Natural killer cell (primary cell): ENCODE measurements around the gene ASXL2. TPM values are rescaled to one million over a fixed set of nuclear protein-coding genes. Genes with fewer than 3 reads are reported as not detected.
A peak's percentile ranks its signal among the peaks of the same experiment; 100 is the strongest.

Experiments used
- ATAC-seq, 3 donors: fragments of 150-1000 bp in 2 of 3; fragments of 200-7000 bp in 1 of 3; cut with Tn5 transposase; 1 replicate in 1 of 3; 2 replicates in 2 of 3; pipeline ENCODE4 v1.10.0; 2021; ENCODE audit warnings: mild to moderate bottlenecking in 2 of 3, moderate library complexity in 2 of 3
- DNase-seq, 2 donors: peaks; one replicate each; pipeline versions ENCODE4 v3.0.0 to v3.0.0-alpha.2; 2013 to 2021; ENCODE audit warnings: mixed read lengths in 1 of 2
- H3K27ac ChIP-seq: one replicate; pipeline ENCODE4 v1.5.1; 2013; ENCODE audit warnings: mild to moderate bottlenecking, low read length
- H3K27me3 ChIP-seq: one replicate; pipeline ENCODE4 v1.6.1; 2013; ENCODE audit warnings: low read length; ENCODE audit not compliant: control insufficient read depth, insufficient read depth
- H3K36me3 ChIP-seq: one replicate; pipeline ENCODE4 v1.6.1; 2013; ENCODE audit warnings: low read length; ENCODE audit not compliant: control insufficient read depth, insufficient read depth
- H3K4me1 ChIP-seq: one replicate; pipeline ENCODE4 v1.6.1; 2013; ENCODE audit warnings: low read length; ENCODE audit not compliant: control insufficient read depth, insufficient read depth
- H3K4me3 ChIP-seq: one replicate; pipeline ENCODE4 v1.5.1; 2013; ENCODE audit warnings: low read length
- H3K9me3 ChIP-seq: one replicate; pipeline ENCODE4 v1.6.1; 2013; ENCODE audit warnings: low read length; ENCODE audit not compliant: control insufficient read depth, insufficient read depth
- H3K27ac Mint-ChIP-seq, 2 donors: one replicate each; pipeline ENCODE4 v1.8.0; 2022; ENCODE audit warnings: mild to moderate bottlenecking in 2 of 2, mixed read lengths in 2 of 2, moderate library complexity in 1 of 2
- H3K27me3 Mint-ChIP-seq, 2 donors: one replicate each; pipeline ENCODE4 v1.8.0; 2022; ENCODE audit warnings: low read depth in 2 of 2, mixed read lengths in 2 of 2
- H3K36me3 Mint-ChIP-seq: one replicate; pipeline ENCODE4 v1.8.0; 2022; ENCODE audit warnings: mixed read lengths
- H3K4me1 Mint-ChIP-seq, 2 donors: one replicate each; pipeline ENCODE4 v1.8.0; 2022; ENCODE audit warnings: mixed read lengths in 2 of 2
- H3K4me3 Mint-ChIP-seq: one replicate; pipeline ENCODE4 v1.8.0; 2022; ENCODE audit warnings: mild to moderate bottlenecking, moderate library complexity, mixed read lengths
- H3K9me3 Mint-ChIP-seq, 2 donors: one replicate each; pipeline ENCODE4 v1.8.0; 2022; ENCODE audit warnings: mixed read lengths in 2 of 2
- CTCF ChIP-seq: fragments of 200-600 bp; IDR thresholded peaks from one replicate; pipeline ENCODE4 v1.8.0; 2022; ENCODE audit warnings: antibody characterized with exemption
- WGBS: methylation state at CpG from one replicate; pipeline ENCODE4 v1.1.7; 2013; ENCODE audit warnings: missing lambda C conversion rate; ENCODE audit not compliant: insufficient coverage; 5-methylcytosine and 5-hydroxymethylcytosine counted together
- intact Hi-C: fragments of 100-400 bp; cut with micrococcal nuclease; formaldehyde crosslinking; loops from one replicate; pipeline ENCODE4 v1.14.2; 2022
- total RNA-seq, 4 donors: library from RNA; stranded (reverse); fragments of 120-200 nt in 1 of 4; gene quantifications; one replicate each; pipeline versions ENCODE4 v1.2.3 to v1.2.4, GENCODE V29; 2013 to 2022

ASXL2 gene
- total RNA-seq, 3 donors from 2014 or later (not counting 1 experiment from before 2014, with no cell fraction given): 27.7 to 32.6 (median 27.8) TPM

- H3K9me3 ChIP-seq: no peaks in the 10 kb centered on the region
- Mint-ChIP-seq H3K4me1 (peaks cover 7 to 8% of the 10 kb centered on the region in 2 donors), H3K4me3 (no peak overlapping the region), H3K27me3 (no peaks in the 10 kb centered on the region), H3K27ac (no peak overlapping the region), H3K36me3 (no peaks in the 10 kb centered on the region), H3K9me3 (no peaks in the 10 kb centered on the region)
- no peaks in the 10 kb centered on the region for H3K4me1 ChIP-seq
- H3K27ac ChIP-seq: no peak overlapping the region
- WGBS: 90% methylated on average over 5 of the region's 5 CpGs
- peaks cover 11% of the 10 kb centered on the region for H3K36me3 ChIP-seq
- intact Hi-C loops: no loop called here
- no peak for TF ChIP-seq CTCF
- no peaks in the 10 kb centered on the region for H3K27me3 ChIP-seq
- ATAC-seq (no peak), DNase-seq (no peak)
- H3K4me3 ChIP-seq: no peak overlapping the region
Observed at GRCh38 chr2:25867396-25868003, 10.8 kb downstream of the ASXL2 start.

- Mint-ChIP-seq H3K4me1 (peaks cover 38 to 50% of the 10 kb centered on the region in 2 donors), H3K27me3 (no peaks in the 10 kb centered on the region), H3K9me3 (no peaks in the 10 kb centered on the region), H3K36me3 (no peaks in the 10 kb centered on the region), H3K4me3 (no peak overlapping the region), H3K27ac (no peak overlapping the region)
- H3K27ac ChIP-seq: no peak overlapping the region
- no peak overlapping the region for H3K4me3 ChIP-seq
- intact Hi-C loops: no loop called here
- H3K9me3 ChIP-seq: no peaks in the 10 kb centered on the region
- H3K4me1 ChIP-seq: peaks cover 4% of the 10 kb centered on the region
- H3K36me3 ChIP-seq: no peaks in the 10 kb centered on the region
- H3K27me3 ChIP-seq: no peaks in the 10 kb centered on the region
- ATAC-seq (no peak), DNase-seq (no peak)
- no peak for TF ChIP-seq CTCF
- 98% methylated on average over 9 of the region's 9 CpGs for WGBS
Observed at GRCh38 chr2:25856377-25856776, 21.9 kb downstream of the ASXL2 start.

DNA sequence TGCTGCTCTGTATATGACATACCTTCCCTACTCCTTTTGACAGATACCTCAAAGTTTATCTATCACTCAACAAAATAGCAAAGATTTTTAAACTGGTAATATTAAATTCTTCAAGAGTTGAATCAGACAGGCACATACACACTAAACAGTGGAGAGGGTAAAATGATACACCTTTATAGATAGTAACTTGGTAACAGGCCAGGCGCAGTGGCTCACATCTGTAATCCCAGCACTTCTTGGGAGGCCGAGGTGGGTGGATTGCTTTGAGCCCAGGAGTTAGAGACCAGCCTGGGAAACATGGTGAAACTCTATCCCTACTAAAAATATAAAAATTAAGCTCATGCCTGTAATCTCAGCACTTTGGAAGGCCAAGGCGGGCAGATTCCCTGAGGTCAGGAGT is 23.2 kb downstream of the ASXL2 start:
- Histone ChIP-seq H3K36me3 (no peaks in the 10 kb centered on the region), H3K4me1 (peaks cover 5% of the 10 kb centered on the region), H3K9me3 (no peaks in the 10 kb centered on the region), H3K27me3 (no peaks in the 10 kb centered on the region), H3K4me3 (no peak overlapping the region), H3K27ac (no peak overlapping the region)
- Mint-ChIP-seq H3K27me3 (no peaks in the 10 kb centered on the region), H3K36me3 (no peaks in the 10 kb centered on the region), H3K4me3 (no peak overlapping the region), H3K27ac (no peak overlapping the region), H3K4me1 (peaks cover 38 to 49% of the 10 kb centered on the region in 2 donors), H3K9me3 (no peaks in the 10 kb centered on the region)
- WGBS: 100% methylated on average over 3 of the region's 3 CpGs
- intact Hi-C loops: no loop called here
- DNase-seq (no peak), ATAC-seq (no peak)
- TF ChIP-seq CTCF: no peak

GRCh38 chr2:25854613-25855012 is 23.7 kb downstream of the ASXL2 start:
- Mint-ChIP-seq H3K27ac (peak overlapping the region in 1 of 2 donors; percentile 27), H3K36me3 (no peaks in the 10 kb centered on the region), H3K27me3 (no peaks in the 10 kb centered on the region), H3K4me3 (no peak overlapping the region), H3K4me1 (peaks cover 38 to 49% of the 10 kb centered on the region in 2 donors), H3K9me3 (no peaks in the 10 kb centered on the region)
- intact Hi-C loops: no loop called here
- no peak overlapping the region for H3K4me3 ChIP-seq
- no peak overlapping the region for H3K27ac ChIP-seq
- no peak for TF ChIP-seq CTCF
- H3K36me3 ChIP-seq: no peaks in the 10 kb centered on the region
- no peak for DNase-seq
- no peak for ATAC-seq
- WGBS: 94% methylated on average over 2 of the region's 2 CpGs
- no peaks in the 10 kb centered on the region for H3K27me3 ChIP-seq
- no peaks in the 10 kb centered on the region for H3K9me3 ChIP-seq
- H3K4me1 ChIP-seq: peaks cover 5% of the 10 kb centered on the region
